HepG2 (cell line): ENCODE measurements around the gene FXR2. TPM values are rescaled to one million over a fixed set of nuclear protein-coding genes. Genes with fewer than 3 reads are reported as not detected.

ENCODE experiments used
- ATAC-seq: fragments of 200-7000 bp; cut with Tn5 transposase; 3 replicates; pipeline ENCODE4 v1.9.1; 2020; ENCODE audit warnings: mild to moderate bottlenecking, moderate library complexity
- BruUV-seq: library from RNA; stranded (reverse); fragments of 400-500 nt; replicated peaks from 2 replicates; lab custom pipeline; 2021; lab: Mats Ljungman, UMichigan
- CTCF ChIA-PET: fragments of 300-600 bp; formaldehyde crosslinking; extraction: SDS; loops from one replicate; lab custom pipeline; 2021; ENCODE audit warnings: low total read pairs, inconsistent platforms, low intra/inter-chr PET ratio; lab: Yijun Ruan, JAX
- POLR2A ChIA-PET: fragments of 350-600 bp; sonication (Branson Sonifier 250); formaldehyde crosslinking; loops from one replicate; lab custom pipeline; 2020; ENCODE audit warnings: antibody characterized with exemption, inconsistent platforms; lab: Yijun Ruan, JAX
- DNase-seq: peaks from one replicate; pipeline ENCODE4 v3.0.0-alpha.2; 2015; ENCODE audit warnings: low spot score
- FAIRE-seq: peaks from 3 replicates; lab custom pipeline; 2011; peaks lifted over from hg19 to GRCh38; lab: Jason Lieb, UNC
- H2AFZ ChIP-seq: one replicate; pipeline ENCODE4 v1.6.1; 2011; ENCODE audit warnings: low read length, inconsistent platforms
- H3K27ac ChIP-seq: fragments of 300-600 bp; 3 replicates; pipeline ENCODE4 v1.8.0; 2011; ENCODE audit warnings: mixed run types, mild to moderate bottlenecking, mixed read lengths, low read length, inconsistent platforms; ENCODE audit not compliant: insufficient read depth; ENCODE audit errors: extremely low read length
- H3K27me3 ChIP-seq, 2 experiments: fragments of 200-600 bp in 1 of 2; 2 replicates in 1 of 2; 3 replicates in 1 of 2; pipeline versions ENCODE4 v1.6.0 to v1.8.0; 2011; ENCODE audit warnings: low read length in 2 of 2, mild to moderate bottlenecking in 2 of 2, moderate library complexity in 2 of 2, inconsistent platforms in 1 of 2; ENCODE audit not compliant: insufficient read depth in 2 of 2, control insufficient read depth in 1 of 2
- H3K36me3 ChIP-seq, 2 experiments: fragments of 200-600 bp in 1 of 2; replicated peaks in 1 of 2; 2 replicates in 1 of 2; 3 replicates in 1 of 2; pipeline versions ENCODE4 v1.5.1 to v1.8.0; 2011; ENCODE audit warnings: low read length in 2 of 2, inconsistent platforms in 1 of 2; ENCODE audit not compliant: insufficient read depth in 2 of 2, control insufficient read depth in 1 of 2
- H3K4me1 ChIP-seq: 2 replicates; pipeline ENCODE4 v1.5.1; 2012; ENCODE audit warnings: low read length, inconsistent platforms; ENCODE audit not compliant: insufficient read depth
- H3K4me2 ChIP-seq: 2 replicates; pipeline ENCODE4 v1.6.0; 2011; ENCODE audit warnings: low read depth, low read length, inconsistent platforms
- H3K4me3 ChIP-seq, 3 experiments: fragments of 200-600 bp in 1 of 3; sonication (generic), shearing (Covaris generic) in 1 of 3; replicated peaks in 1 of 3; 2 replicates each; pipeline ENCODE4 v1.5.1; 2011 to 2016; ENCODE audit warnings: low read length in 3 of 3, inconsistent platforms in 2 of 3, low read depth in 2 of 3, mild to moderate bottlenecking in 2 of 3, control low read depth in 1 of 3, mixed read lengths in 1 of 3; ENCODE audit not compliant: insufficient read depth in 1 of 3
- H3K79me2 ChIP-seq: one replicate; pipeline ENCODE4 v1.6.1; 2011; ENCODE audit warnings: low read length, inconsistent platforms; ENCODE audit not compliant: insufficient read depth
- H3K9ac ChIP-seq: 2 replicates; pipeline ENCODE4 v1.6.0; 2011; ENCODE audit warnings: mild to moderate bottlenecking, low read depth, low read length, inconsistent platforms; ENCODE audit not compliant: insufficient read depth
- H3K9me3 ChIP-seq: 2 replicates; pipeline ENCODE4 v1.5.1; 2012; ENCODE audit warnings: mild to moderate bottlenecking, low read length
- H4K20me1 ChIP-seq: 2 replicates; pipeline ENCODE4 v1.6.0; 2011; ENCODE audit warnings: inconsistent platforms, mild to moderate bottlenecking, low read length, moderate library complexity; ENCODE audit not compliant: insufficient read depth
- CTCF ChIP-seq: sonication (generic); formaldehyde crosslinking; IDR thresholded peaks from 2 replicates; pipeline ENCODE4 v1.5.0; 2020; ENCODE audit warnings: mild to moderate bottlenecking, missing genetic modification reagents, moderate library complexity
- DPF2 ChIP-seq: sonication (generic); formaldehyde crosslinking; IDR thresholded peaks from 2 replicates; pipeline ENCODE4 v1.4.0; 2020; ENCODE audit warnings: mild to moderate bottlenecking, low read depth, missing genetic modification reagents, borderline replicate concordance
- HDAC6 ChIP-seq: fragments of 200-600 bp; sonication (generic); IDR thresholded peaks from 2 replicates; pipeline ENCODE4 v1.7.0; 2017; ENCODE audit warnings: mild to moderate bottlenecking, antibody characterized with exemption, low read length, low read depth
- HMG20A ChIP-seq: IDR thresholded peaks from 2 replicates; pipeline ENCODE4 v1.6.1; 2016; ENCODE audit warnings: borderline replicate concordance
- HMGXB4 ChIP-seq, 2 experiments: sonication (generic) in 1 of 2; formaldehyde crosslinking in 1 of 2; IDR thresholded peaks; 2 replicates each; pipeline versions ENCODE4 v1.4.0 to v1.6.1; 2018 to 2020; ENCODE audit warnings: missing genetic modification reagents in 2 of 2, borderline replicate concordance in 1 of 2, low read depth in 1 of 2, mild to moderate bottlenecking in 1 of 2, missing biosample characterization in 1 of 2
- MED13 ChIP-seq: sonication (generic); formaldehyde crosslinking; IDR thresholded peaks from 2 replicates; pipeline ENCODE4 v1.5.0; 2020; ENCODE audit warnings: missing genetic modification reagents
- NFKBIZ ChIP-seq: IDR thresholded peaks from 2 replicates; pipeline ENCODE4 v1.6.1; 2018; ENCODE audit warnings: missing genetic modification reagents, missing compliant biosample characterization
- PCBP2 ChIP-seq: fragments of 200-400 bp; formaldehyde crosslinking; optimal IDR thresholded peaks from 2 replicates; pipeline ENCODE3; 2018; ENCODE audit warnings: low read length, low read depth; ENCODE audit not compliant: poor library complexity, severe bottlenecking
- RNF2 ChIP-seq: fragments of 450-650 bp; conservative IDR thresholded peaks from 2 replicates; pipeline ENCODE4 v1.6.1; 2016; ENCODE audit warnings: low read depth
- SP5 ChIP-seq: IDR thresholded peaks from 2 replicates; pipeline ENCODE4 v1.6.1; 2016; ENCODE audit warnings: low read depth, borderline replicate concordance
- STAG1 ChIP-seq: sonication (generic); formaldehyde crosslinking; IDR thresholded peaks from 2 replicates; pipeline ENCODE4 v1.4.0; 2020; ENCODE audit warnings: missing genetic modification reagents
- THAP11 ChIP-seq: IDR thresholded peaks from 2 replicates; pipeline ENCODE4 v1.6.1; 2016; ENCODE audit warnings: missing biosample characterization, missing genetic modification reagents
- TRIM22 ChIP-seq: fragments of 450-650 bp; IDR thresholded peaks from 2 replicates; pipeline ENCODE4 v1.6.1; 2017
- WIZ ChIP-seq: sonication (generic); formaldehyde crosslinking; IDR thresholded peaks from 2 replicates; pipeline ENCODE4 v1.5.1; 2020; ENCODE audit warnings: mild to moderate bottlenecking, missing genetic modification reagents
- YEATS4 ChIP-seq: sonication (generic); formaldehyde crosslinking; IDR thresholded peaks from 2 replicates; pipeline ENCODE4 v1.4.0; 2020; ENCODE audit warnings: missing genetic modification reagents, borderline replicate concordance
- ZNF205 ChIP-seq: IDR thresholded peaks from 2 replicates; pipeline ENCODE4 v1.6.1; 2018; ENCODE audit warnings: missing biosample characterization, missing genetic modification reagents
- ZNF589 ChIP-seq: sonication (generic); formaldehyde crosslinking; conservative IDR thresholded peaks from 2 replicates; pipeline ENCODE4 v1.8.0; 2022; ENCODE audit warnings: mild to moderate bottlenecking, moderate library complexity, missing genetic modification reagents
- ZNF619 ChIP-seq: sonication (generic); formaldehyde crosslinking; IDR thresholded peaks from 2 replicates; pipeline ENCODE4 v1.4.0; 2020; ENCODE audit warnings: mild to moderate bottlenecking, missing genetic modification reagents
- ZNF644 ChIP-seq: IDR thresholded peaks from 2 replicates; pipeline ENCODE4 v1.6.1; 2016; ENCODE audit warnings: low read depth
- ZNF691 ChIP-seq: sonication (generic); formaldehyde crosslinking; IDR thresholded peaks from 2 replicates; pipeline ENCODE4 v1.4.0; 2020; ENCODE audit warnings: missing genetic modification reagents, low read depth, mild to moderate bottlenecking, borderline replicate concordance
- WGBS: methylation state at CpG from one replicate; pipeline ENCODE4 v1.1.6; 2017; ENCODE audit warnings: low lambda C conversion rate; 5-methylcytosine and 5-hydroxymethylcytosine counted together
- in situ Hi-C: cut with HindIII; loops from 2 replicates; pipeline ENCODE4 v1.10.0; 2017; ENCODE audit warnings: low pct_unique_long_range_greater_than_20kb; ENCODE audit not compliant: extremely low pct_ligation_motif_present
- intact Hi-C: fragments of 100-400 bp; cut with micrococcal nuclease; formaldehyde crosslinking; loops from one replicate; pipeline ENCODE4 v1.10.0; 2022; ENCODE audit not compliant: unreplicated experiment
- polyA plus RNA-seq, 8 experiments: library from polyadenylated mRNA; depleted of rRNA in 3 of 8; stranded (reverse) in 7 of 8; unstranded in 1 of 8; fragments of >200 nt; fragmentation: Illumina TruSeq in 4 of 8; extraction: Trizol in 4 of 8; gene quantifications; 2 replicates each; pipeline versions ENCODE4 v1.2.1 to v1.2.3, GENCODE V29; 2011 to 2016; ENCODE audit warnings: low read depth in 4 of 8, missing spikeins in 1 of 8, mixed read lengths in 1 of 8; ENCODE audit not compliant: insufficient read depth in 1 of 8
- total RNA-seq, 5 experiments: library from RNA; depleted of rRNA; stranded (reverse); fragments of >200 nt; fragmentation: Illumina TruSeq; extraction: Trizol; gene quantifications; 2 replicates each; pipeline ENCODE4 v1.2.3, GENCODE V29; 2016; ENCODE audit warnings: low read depth in 1 of 5

The FXR2 gene
- total and polyA plus RNA-seq, 2 of the 13 experiments (the other 11 are each of a cell fraction or from before 2014, with no cell fraction given) = 20.9 to 24.4 TPM

- BruUV-seq = no TSS peak
- 42% methylated on average over 5 of the region's 6 CpGs for WGBS
- ChIA-PET POLR2A (interaction anchor here (1.3 to 4.4 kb wide), 5 partner anchors 17 to 54 kb away, joined by 4 to 56 read pairs (median 21); partner anchors contain the start of genes ATP1B2, CD68, FXR2 and MPDU1), CTCF (interaction anchor here (1.6 kb wide), 1 partner anchor 41 kb away, joined by 5 read pairs; no protein-coding TSS in a partner anchor)
- H3K79me2 ChIP-seq = peaks cover under 1% of the 10 kb centered on the region
- no peaks in the 10 kb centered on the region for H3K9me3 ChIP-seq
- H4K20me1 ChIP-seq = no peaks in the 10 kb centered on the region
- intact Hi-C loops (loop anchor here (5.0 kb wide), 2 partner anchors 40 to 55 kb away; partner anchors contain the start of genes TP53 and WRAP53), in situ Hi-C loops (loop anchor here (5.0 kb wide), 2 partner anchors 55 to 85 kb away; partner anchors contain the start of genes DNAH2, TP53 and WRAP53)
- no peak overlapping the region for H2AFZ ChIP-seq
- ATAC-seq = peak; percentile 37
- FAIRE-seq = no peak
- H3K27me3 ChIP-seq = no peaks in the 10 kb centered on the region; a peak in 1 of 5 replicates
- H3K27ac ChIP-seq = peak overlapping the region; percentile 46
- H3K36me3 ChIP-seq = no peaks in the 10 kb centered on the region
- DNase-seq = no peak
- H3K9ac ChIP-seq = no peak overlapping the region
- peak overlapping the region; percentile 86; the same call in 1 of the 2 replicates for H3K4me2 ChIP-seq
- H3K4me3 ChIP-seq = no peak overlapping the region
- peaks cover 55% of the 10 kb centered on the region for H3K4me1 ChIP-seq
- TF ChIP-seq HDAC6 = no peak
- no peak for TF ChIP-seq WIZ (CRISPR knock-in tag)
- TF ChIP-seq TRIM22 = no peak
- TF ChIP-seq DPF2 (CRISPR knock-in tag) = no peak
- TF ChIP-seq ZNF589 (CRISPR knock-in tag) = no peak
- no peak for TF ChIP-seq ZNF205 (CRISPR knock-in tag)
- no peak for TF ChIP-seq NFKBIZ (CRISPR knock-in tag)
- TF ChIP-seq MED13 (CRISPR knock-in tag) = no peak
- no peak for TF ChIP-seq THAP11
- TF ChIP-seq STAG1 = peak; percentile 19
- 0 out of 4 replicates have a peak, but pooled peaks of 1 of the 2 experiments have one; percentile 12 for TF ChIP-seq HMGXB4 (CRISPR knock-in tag; IDR thresholded peaks at IDR 0.05; ENCODE audit: borderline replicate concordance in 1 of 2, low read depth in 1 of 2)
- 0 out of 2 replicates have a peak, but pooled peaks have one; percentile 30 for TF ChIP-seq YEATS4 (CRISPR knock-in tag)
- no peak for TF ChIP-seq RNF2
- no peak for TF ChIP-seq HMG20A (CRISPR knock-in tag)
- no peak for TF ChIP-seq ZNF691
- TF ChIP-seq SP5 (CRISPR knock-in tag) = no peak
- no peak for TF ChIP-seq ZNF619 (CRISPR knock-in tag)
- no peak for TF ChIP-seq PCBP2
- TF ChIP-seq ZNF644 (CRISPR knock-in tag) = no peak
- TF ChIP-seq CTCF (CRISPR knock-in tag) = peak; percentile 55
These were observed 17.8 kb upstream of the FXR2 start for GRCh38 chr17:7632492-7632894.
